WTC11 (cell line): Measurements from ENCODE around the gene BMPR2. TPM values are rescaled to one million over a fixed set of nuclear protein-coding genes. Genes with fewer than 3 reads are reported as not detected.
A peak's percentile ranks its signal among the peaks of the same experiment; 100 is the strongest.
"Not testable (repeated sequence)": the region's sequence is repeated elsewhere in the genome, so short reads cannot be mapped to it uniquely, and the experiment has no call there.

Experiments
- ATAC-seq: fragments of 200-7000 bp; cut with Tn5 transposase; 2 replicates; pipeline ENCODE4 v1.10.0; 2021; ENCODE audit warnings: mild to moderate bottlenecking, moderate library complexity
- CTCF ChIA-PET: fragments of 300-600 bp; sonication (Branson Sonifier 250); formaldehyde crosslinking; loops from one replicate; lab custom pipeline; 2021; ENCODE audit warnings: antibody characterized with exemption; lab: Charles Lee
- POLR2A ChIA-PET: fragments of 350-600 bp; sonication (Branson Sonifier 250); formaldehyde crosslinking; loops from one replicate; lab custom pipeline; 2021; ENCODE audit warnings: antibody characterized with exemption; lab: Charles Lee
- DNase-seq: peaks from one replicate; pipeline ENCODE4 v3.0.0; 2021; ENCODE audit warnings: low spot score
- H3K27ac Mint-ChIP-seq: 2 replicates; pipeline ENCODE4 v1.8.0; 2021; ENCODE audit warnings: mixed read lengths
- H3K27me3 Mint-ChIP-seq: 2 replicates; pipeline ENCODE4 v1.8.0; 2021; ENCODE audit warnings: low read depth, mild to moderate bottlenecking, moderate library complexity, mixed read lengths
- H3K36me3 Mint-ChIP-seq: 2 replicates; pipeline ENCODE4 v1.8.0; 2021; ENCODE audit warnings: mixed read lengths
- H3K4me1 Mint-ChIP-seq: 2 replicates; pipeline ENCODE4 v1.8.0; 2022; ENCODE audit warnings: mixed read lengths
- H3K4me3 Mint-ChIP-seq: 2 replicates; pipeline ENCODE4 v1.8.0; 2021; ENCODE audit warnings: mild to moderate bottlenecking, moderate library complexity, mixed read lengths
- H3K9me3 Mint-ChIP-seq: 2 replicates; pipeline ENCODE4 v1.8.0; 2021; ENCODE audit warnings: mixed read lengths
- CDX4 ChIP-seq: fragments of 250-450 bp; sonication (Bioruptor Pico); IDR thresholded peaks from 2 replicates; pipeline ENCODE4 v1.9.0; 2021; ENCODE audit warnings: moderate library complexity, mild to moderate bottlenecking, inconsistent platforms, borderline replicate concordance
- E2F5 ChIP-seq: sonication (generic); formaldehyde crosslinking; IDR thresholded peaks from 2 replicates; pipeline ENCODE4 v1.8.1; 2022; ENCODE audit warnings: mild to moderate bottlenecking, moderate library complexity, missing genetic modification reagents
- ERG ChIP-seq: fragments of 250-450 bp; sonication (Bioruptor Pico); IDR thresholded peaks from 2 replicates; pipeline ENCODE4 v1.8.0; 2021; ENCODE audit warnings: mild to moderate bottlenecking
- FOXK1 ChIP-seq: sonication (generic); formaldehyde crosslinking; IDR thresholded peaks from 2 replicates; pipeline ENCODE4 v1.8.0; 2022; ENCODE audit warnings: mild to moderate bottlenecking, moderate library complexity, missing genetic modification reagents
- FOXP1 ChIP-seq: sonication (generic); formaldehyde crosslinking; IDR thresholded peaks from 2 replicates; pipeline ENCODE4 v1.8.0; 2022; ENCODE audit warnings: missing genetic modification reagents, mild to moderate bottlenecking, moderate library complexity, borderline replicate concordance
- GABPB1 ChIP-seq: sonication (generic); formaldehyde crosslinking; IDR thresholded peaks from 2 replicates; pipeline ENCODE4 v1.8.1; 2023; ENCODE audit warnings: mild to moderate bottlenecking, missing genetic modification reagents
- RORB ChIP-seq: fragments of 250-450 bp; sonication (Bioruptor Pico); IDR thresholded peaks from 2 replicates; pipeline ENCODE4 v1.9.0; 2021; ENCODE audit warnings: mild to moderate bottlenecking
- SP1 ChIP-seq: sonication (generic); formaldehyde crosslinking; conservative IDR thresholded peaks from 2 replicates; pipeline ENCODE4 v1.8.1; 2022; ENCODE audit warnings: missing genetic modification reagents
- ZNF263 ChIP-seq: sonication (generic); formaldehyde crosslinking; IDR thresholded peaks from 2 replicates; pipeline ENCODE4 v1.8.1; 2022; ENCODE audit warnings: low read depth, mild to moderate bottlenecking, moderate library complexity, missing genetic modification reagents
- ZNF281 ChIP-seq: sonication (generic); formaldehyde crosslinking; IDR thresholded peaks from 2 replicates; pipeline ENCODE4 v1.8.0; 2023; ENCODE audit warnings: mild to moderate bottlenecking, missing genetic modification reagents
- ZNF671 ChIP-seq: fragments of 250-450 bp; sonication (Bioruptor Pico); IDR thresholded peaks from 2 replicates; pipeline ENCODE4 v1.8.0; 2021; ENCODE audit warnings: mild to moderate bottlenecking
- total RNA-seq: library from RNA; stranded (reverse); gene quantifications from 3 replicates; pipeline ENCODE4 v1.2.3, GENCODE V29; 2021
- TF ChIP-seq, protein P1 (sequence below): sonication (generic); formaldehyde crosslinking; IDR thresholded peaks from 2 replicates; pipeline ENCODE4 v1.8.0; 2022; ENCODE audit warnings: mild to moderate bottlenecking, missing genetic modification reagents
- TF ChIP-seq, protein P2 (sequence below): fragments of 200-600 bp; IDR thresholded peaks from 2 replicates; pipeline ENCODE4 v1.8.0; 2022; ENCODE audit warnings: antibody characterized with exemption
- TF ChIP-seq, protein P3 (sequence below): sonication (generic); formaldehyde crosslinking; IDR thresholded peaks from 2 replicates; pipeline ENCODE4 v1.8.0; 2022; ENCODE audit warnings: mild to moderate bottlenecking, missing genetic modification reagents
- TF ChIP-seq, protein P4 (sequence below): sonication (generic); formaldehyde crosslinking; IDR thresholded peaks from 2 replicates; pipeline ENCODE4 v1.8.1; 2022; ENCODE audit warnings: low read depth, missing genetic modification reagents, borderline replicate concordance

BMPR2 gene
- total RNA-seq, 1 experiment from 2014 or later = 22.1 TPM

- TF ChIP-seq RORB (CRISPR knock-in tag) (no peak), SP1 (CRISPR knock-in tag) (no peak), FOXK1 (CRISPR knock-in tag) (no peak), ZNF263 (CRISPR knock-in tag) (no peak), CDX4 (no peak), ERG (CRISPR knock-in tag) (no peak), E2F5 (CRISPR knock-in tag) (no peak), GABPB1 (CRISPR knock-in tag) (no peak), ZNF281 (CRISPR knock-in tag) (no peak)
- TF ChIP-seq, protein P1, sequence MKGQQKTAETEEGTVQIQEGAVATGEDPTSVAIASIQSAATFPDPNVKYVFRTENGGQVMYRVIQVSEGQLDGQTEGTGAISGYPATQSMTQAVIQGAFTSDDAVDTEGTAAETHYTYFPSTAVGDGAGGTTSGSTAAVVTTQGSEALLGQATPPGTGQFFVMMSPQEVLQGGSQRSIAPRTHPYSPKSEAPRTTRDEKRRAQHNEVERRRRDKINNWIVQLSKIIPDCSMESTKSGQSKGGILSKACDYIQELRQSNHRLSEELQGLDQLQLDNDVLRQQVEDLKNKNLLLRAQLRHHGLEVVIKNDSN (CRISPR knock-in tag) = no peak
- TF ChIP-seq, protein P2, sequence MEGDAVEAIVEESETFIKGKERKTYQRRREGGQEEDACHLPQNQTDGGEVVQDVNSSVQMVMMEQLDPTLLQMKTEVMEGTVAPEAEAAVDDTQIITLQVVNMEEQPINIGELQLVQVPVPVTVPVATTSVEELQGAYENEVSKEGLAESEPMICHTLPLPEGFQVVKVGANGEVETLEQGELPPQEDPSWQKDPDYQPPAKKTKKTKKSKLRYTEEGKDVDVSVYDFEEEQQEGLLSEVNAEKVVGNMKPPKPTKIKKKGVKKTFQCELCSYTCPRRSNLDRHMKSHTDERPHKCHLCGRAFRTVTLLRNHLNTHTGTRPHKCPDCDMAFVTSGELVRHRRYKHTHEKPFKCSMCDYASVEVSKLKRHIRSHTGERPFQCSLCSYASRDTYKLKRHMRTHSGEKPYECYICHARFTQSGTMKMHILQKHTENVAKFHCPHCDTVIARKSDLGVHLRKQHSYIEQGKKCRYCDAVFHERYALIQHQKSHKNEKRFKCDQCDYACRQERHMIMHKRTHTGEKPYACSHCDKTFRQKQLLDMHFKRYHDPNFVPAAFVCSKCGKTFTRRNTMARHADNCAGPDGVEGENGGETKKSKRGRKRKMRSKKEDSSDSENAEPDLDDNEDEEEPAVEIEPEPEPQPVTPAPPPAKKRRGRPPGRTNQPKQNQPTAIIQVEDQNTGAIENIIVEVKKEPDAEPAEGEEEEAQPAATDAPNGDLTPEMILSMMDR = no peak
- ChIA-PET CTCF (no interaction called here), POLR2A (no interaction called here)
- Mint-ChIP-seq H3K4me3 (no peak overlapping the region), H3K36me3 (peaks cover 7% of the 10 kb centered on the region; the same call in 1 of the 2 replicates), H3K9me3 (no peaks in the 10 kb centered on the region), H3K27me3 (no peaks in the 10 kb centered on the region), H3K27ac (peak overlapping the region; percentile 63; the same call in 1 of the 2 replicates), H3K4me1 (peaks cover 21% of the 10 kb centered on the region)
- DNase-seq (no peak), ATAC-seq (no peak)
Measured at GRCh38 chr2:202545523-202545922, 169.4 kb downstream of the BMPR2 start.

GRCh38 chr2:202545931-202546330, 169.8 kb downstream of the BMPR2 start:
- no peak overlapping the region for H3K27ac Mint-ChIP-seq
- TF ChIP-seq SP1 (CRISPR knock-in tag) (no peak), ZNF671 (CRISPR knock-in tag) (no peak), E2F5 (CRISPR knock-in tag) (no peak), FOXP1 (no peak)
- TF ChIP-seq, protein P3, sequence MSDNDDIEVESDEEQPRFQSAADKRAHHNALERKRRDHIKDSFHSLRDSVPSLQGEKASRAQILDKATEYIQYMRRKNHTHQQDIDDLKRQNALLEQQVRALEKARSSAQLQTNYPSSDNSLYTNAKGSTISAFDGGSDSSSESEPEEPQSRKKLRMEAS (CRISPR knock-in tag) = no peak
- TF ChIP-seq, protein P4, sequence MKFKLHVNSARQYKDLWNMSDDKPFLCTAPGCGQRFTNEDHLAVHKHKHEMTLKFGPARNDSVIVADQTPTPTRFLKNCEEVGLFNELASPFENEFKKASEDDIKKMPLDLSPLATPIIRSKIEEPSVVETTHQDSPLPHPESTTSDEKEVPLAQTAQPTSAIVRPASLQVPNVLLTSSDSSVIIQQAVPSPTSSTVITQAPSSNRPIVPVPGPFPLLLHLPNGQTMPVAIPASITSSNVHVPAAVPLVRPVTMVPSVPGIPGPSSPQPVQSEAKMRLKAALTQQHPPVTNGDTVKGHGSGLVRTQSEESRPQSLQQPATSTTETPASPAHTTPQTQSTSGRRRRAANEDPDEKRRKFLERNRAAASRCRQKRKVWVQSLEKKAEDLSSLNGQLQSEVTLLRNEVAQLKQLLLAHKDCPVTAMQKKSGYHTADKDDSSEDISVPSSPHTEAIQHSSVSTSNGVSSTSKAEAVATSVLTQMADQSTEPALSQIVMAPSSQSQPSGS (CRISPR knock-in tag) = no peak
- ATAC-seq (no peak), DNase-seq (no peak)
- no peaks in the 10 kb centered on the region for H3K9me3 Mint-ChIP-seq
- H3K4me1 Mint-ChIP-seq = peaks cover 21% of the 10 kb centered on the region
- ChIA-PET CTCF (no interaction called here), POLR2A (no interaction called here)
- H3K27me3 Mint-ChIP-seq = no peaks in the 10 kb centered on the region
- peaks cover 7% of the 10 kb centered on the region; the same call in 1 of the 2 replicates for H3K36me3 Mint-ChIP-seq
- H3K4me3 Mint-ChIP-seq = no peak overlapping the region

- H3K27ac Mint-ChIP-seq, ATAC-seq, H3K9me3 Mint-ChIP-seq: not testable (repeated sequence)
Measured at GRCh38 chr2:202546499-202547141, 170.5 kb downstream of the BMPR2 start.

More at GRCh38 chr2:202546499-202547141, 170.5 kb downstream of the BMPR2 start:
- H3K4me1 Mint-ChIP-seq = peaks cover 21% of the 10 kb centered on the region
- H3K36me3 Mint-ChIP-seq, H3K27me3 Mint-ChIP-seq, DNase-seq, H3K4me3 Mint-ChIP-seq, CTCF ChIA-PET, POLR2A ChIA-PET: not testable (repeated sequence)
